ENCODE measurements around the gene ENHO.

DNA sequence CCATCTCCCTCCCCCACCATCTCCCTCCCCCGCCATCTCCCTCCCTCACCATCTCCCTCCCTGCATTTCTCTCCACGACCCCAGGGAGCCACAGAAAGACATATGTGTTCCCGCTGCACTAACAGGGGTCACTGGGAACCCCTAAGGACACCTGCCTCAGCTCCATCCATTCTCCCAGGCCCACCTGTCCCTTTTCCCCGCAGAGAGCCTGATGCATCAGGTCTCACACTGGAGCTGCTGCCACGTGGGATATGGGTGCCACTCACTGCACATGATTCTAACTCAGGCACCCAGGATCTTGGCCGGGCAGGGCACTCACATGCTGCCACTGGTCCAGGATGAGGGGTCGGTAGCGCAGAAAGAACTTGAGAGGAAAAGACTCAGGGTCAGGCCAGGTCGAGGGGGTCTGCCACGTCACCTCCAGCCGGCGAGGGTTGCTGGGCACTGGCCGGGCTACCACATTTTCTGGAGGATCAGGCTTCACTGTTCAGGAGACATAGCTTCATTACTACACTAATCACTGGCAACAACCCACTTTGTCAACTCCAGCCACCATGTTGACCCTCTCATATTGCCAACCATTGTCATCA, 33.2 kb upstream of the ENHO start:
- no peak for TF ChIP-seq POLR2A (IDR thresholded peaks at IDR 0.05)
- TF ChIP-seq, protein P1, sequence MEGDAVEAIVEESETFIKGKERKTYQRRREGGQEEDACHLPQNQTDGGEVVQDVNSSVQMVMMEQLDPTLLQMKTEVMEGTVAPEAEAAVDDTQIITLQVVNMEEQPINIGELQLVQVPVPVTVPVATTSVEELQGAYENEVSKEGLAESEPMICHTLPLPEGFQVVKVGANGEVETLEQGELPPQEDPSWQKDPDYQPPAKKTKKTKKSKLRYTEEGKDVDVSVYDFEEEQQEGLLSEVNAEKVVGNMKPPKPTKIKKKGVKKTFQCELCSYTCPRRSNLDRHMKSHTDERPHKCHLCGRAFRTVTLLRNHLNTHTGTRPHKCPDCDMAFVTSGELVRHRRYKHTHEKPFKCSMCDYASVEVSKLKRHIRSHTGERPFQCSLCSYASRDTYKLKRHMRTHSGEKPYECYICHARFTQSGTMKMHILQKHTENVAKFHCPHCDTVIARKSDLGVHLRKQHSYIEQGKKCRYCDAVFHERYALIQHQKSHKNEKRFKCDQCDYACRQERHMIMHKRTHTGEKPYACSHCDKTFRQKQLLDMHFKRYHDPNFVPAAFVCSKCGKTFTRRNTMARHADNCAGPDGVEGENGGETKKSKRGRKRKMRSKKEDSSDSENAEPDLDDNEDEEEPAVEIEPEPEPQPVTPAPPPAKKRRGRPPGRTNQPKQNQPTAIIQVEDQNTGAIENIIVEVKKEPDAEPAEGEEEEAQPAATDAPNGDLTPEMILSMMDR (IDR thresholded peaks at IDR 0.05 in 8 of 11, conservative IDR thresholded peaks at IDR 0.05 in 3 of 11) = no peak
